ENCODE data around the gene JAZF1. TPM values are rescaled to one million over a fixed set of nuclear protein-coding genes. Genes with fewer than 3 reads are reported as not detected.

The JAZF1 gene
- total RNA-seq, 4 donors from 2014 or later = 4.7 to 8.1 (median 5.7) TPM

DNA sequence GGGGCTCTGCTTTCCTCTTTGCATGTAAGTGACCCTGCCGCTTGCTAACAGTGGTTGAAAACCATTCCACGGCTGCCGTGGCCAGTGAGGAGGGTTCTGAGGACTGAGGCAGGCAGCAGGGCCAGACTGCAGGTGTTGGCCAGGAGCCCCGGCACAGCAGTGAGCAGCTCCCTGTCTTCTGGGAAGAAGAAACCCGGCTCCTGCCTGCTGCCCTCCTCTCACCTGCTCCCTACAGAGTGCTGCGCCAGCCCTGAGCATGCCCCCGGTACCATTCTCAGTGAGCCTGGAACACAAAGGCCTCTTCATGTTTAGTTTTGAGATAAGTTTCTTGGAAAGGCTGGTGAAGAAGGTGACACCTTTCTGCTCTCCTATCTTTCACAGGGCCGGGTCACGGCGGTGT is 240.7 kb downstream of the JAZF1 start:
- DNase-seq (ENCODE audit: low spot score in 2 of 2) = no peak
- intact Hi-C loops (cut with DNase I; ENCODE audit: low total_unique reads) = no loop called here
- no peak overlapping the region for H3K4me3 ChIP-seq (ENCODE audit: low read depth, poor library complexity, severe bottlenecking)
- TF ChIP-seq, protein P1, sequence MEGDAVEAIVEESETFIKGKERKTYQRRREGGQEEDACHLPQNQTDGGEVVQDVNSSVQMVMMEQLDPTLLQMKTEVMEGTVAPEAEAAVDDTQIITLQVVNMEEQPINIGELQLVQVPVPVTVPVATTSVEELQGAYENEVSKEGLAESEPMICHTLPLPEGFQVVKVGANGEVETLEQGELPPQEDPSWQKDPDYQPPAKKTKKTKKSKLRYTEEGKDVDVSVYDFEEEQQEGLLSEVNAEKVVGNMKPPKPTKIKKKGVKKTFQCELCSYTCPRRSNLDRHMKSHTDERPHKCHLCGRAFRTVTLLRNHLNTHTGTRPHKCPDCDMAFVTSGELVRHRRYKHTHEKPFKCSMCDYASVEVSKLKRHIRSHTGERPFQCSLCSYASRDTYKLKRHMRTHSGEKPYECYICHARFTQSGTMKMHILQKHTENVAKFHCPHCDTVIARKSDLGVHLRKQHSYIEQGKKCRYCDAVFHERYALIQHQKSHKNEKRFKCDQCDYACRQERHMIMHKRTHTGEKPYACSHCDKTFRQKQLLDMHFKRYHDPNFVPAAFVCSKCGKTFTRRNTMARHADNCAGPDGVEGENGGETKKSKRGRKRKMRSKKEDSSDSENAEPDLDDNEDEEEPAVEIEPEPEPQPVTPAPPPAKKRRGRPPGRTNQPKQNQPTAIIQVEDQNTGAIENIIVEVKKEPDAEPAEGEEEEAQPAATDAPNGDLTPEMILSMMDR (IDR thresholded peaks at IDR 0.05) = no peak
- no peak for TF ChIP-seq POLR2A (IDR thresholded peaks at IDR 0.05)
- 95 to 98% methylated on average over 7 to 10 of the region's 10 CpGs for WGBS, 2 donors

DNA sequence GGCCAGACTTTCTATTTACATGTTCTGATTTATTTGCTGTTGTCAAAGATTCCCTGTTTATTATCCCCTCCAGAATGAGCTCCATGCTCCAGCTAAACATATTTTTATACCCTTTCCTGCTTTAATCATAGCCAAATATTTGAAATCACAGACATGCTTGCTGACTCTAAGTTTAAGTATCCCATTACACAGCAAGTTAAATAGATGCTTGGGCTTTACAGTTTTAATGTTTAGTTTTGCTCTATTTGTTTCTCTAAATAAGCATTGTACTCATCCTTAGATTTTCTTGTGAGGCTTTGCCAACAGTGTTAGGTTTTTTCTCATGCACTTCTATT is 243.9 kb downstream of the JAZF1 start:
- no peak overlapping the region for H3K4me3 ChIP-seq (ENCODE audit: low read depth, poor library complexity, severe bottlenecking)
- no peak for TF ChIP-seq POLR2A (IDR thresholded peaks at IDR 0.05)
- TF ChIP-seq, protein P1 (IDR thresholded peaks at IDR 0.05) = no peak
- intact Hi-C loops (cut with DNase I; ENCODE audit: low total_unique reads) = no loop called here
- DNase-seq (ENCODE audit: low spot score in 2 of 2) = no peak

DNA sequence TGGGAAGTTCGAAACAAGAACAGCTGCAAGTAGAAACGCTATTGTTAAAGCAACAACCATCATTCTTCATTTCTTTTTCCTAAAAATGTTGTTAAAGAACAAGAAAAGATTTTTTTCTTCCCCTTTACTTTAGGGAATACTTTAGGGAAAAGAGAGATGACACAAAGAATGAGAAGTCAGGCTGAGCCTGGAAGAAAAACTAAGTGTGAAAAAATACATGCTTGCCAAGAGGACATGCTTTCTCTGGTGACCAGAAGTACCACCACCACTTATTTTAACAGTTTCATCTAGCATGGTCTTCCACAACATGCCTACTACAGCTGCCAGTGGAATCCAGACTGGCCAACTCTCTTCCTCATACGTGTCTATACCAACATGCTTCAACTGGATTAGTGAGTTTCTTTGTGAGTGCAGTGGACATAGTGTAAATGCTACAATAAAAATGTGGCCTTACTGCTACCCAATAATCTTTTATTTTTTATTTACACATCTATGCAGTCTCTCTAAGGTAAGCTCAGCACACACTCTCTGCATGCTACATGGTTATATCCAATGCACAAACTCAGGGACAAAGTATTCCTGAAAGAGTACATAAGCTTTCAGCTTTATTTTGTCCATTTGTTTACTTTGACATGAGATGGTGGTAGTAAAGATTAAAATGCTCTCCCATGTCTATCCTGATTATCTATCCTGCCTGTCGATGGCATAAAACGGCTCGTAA is 244.4 kb downstream of the JAZF1 start:
- WGBS, 2 donors = 60 to 75% methylated on average over 6 of the region's 6 CpGs
- no peak for TF ChIP-seq POLR2A (IDR thresholded peaks at IDR 0.05)
- intact Hi-C loops (cut with DNase I; ENCODE audit: low total_unique reads) = no loop called here
- no peak overlapping the region for H3K4me3 ChIP-seq (ENCODE audit: low read depth, poor library complexity, severe bottlenecking)
- DNase-seq (ENCODE audit: low spot score in 2 of 2) = no peak

DNA sequence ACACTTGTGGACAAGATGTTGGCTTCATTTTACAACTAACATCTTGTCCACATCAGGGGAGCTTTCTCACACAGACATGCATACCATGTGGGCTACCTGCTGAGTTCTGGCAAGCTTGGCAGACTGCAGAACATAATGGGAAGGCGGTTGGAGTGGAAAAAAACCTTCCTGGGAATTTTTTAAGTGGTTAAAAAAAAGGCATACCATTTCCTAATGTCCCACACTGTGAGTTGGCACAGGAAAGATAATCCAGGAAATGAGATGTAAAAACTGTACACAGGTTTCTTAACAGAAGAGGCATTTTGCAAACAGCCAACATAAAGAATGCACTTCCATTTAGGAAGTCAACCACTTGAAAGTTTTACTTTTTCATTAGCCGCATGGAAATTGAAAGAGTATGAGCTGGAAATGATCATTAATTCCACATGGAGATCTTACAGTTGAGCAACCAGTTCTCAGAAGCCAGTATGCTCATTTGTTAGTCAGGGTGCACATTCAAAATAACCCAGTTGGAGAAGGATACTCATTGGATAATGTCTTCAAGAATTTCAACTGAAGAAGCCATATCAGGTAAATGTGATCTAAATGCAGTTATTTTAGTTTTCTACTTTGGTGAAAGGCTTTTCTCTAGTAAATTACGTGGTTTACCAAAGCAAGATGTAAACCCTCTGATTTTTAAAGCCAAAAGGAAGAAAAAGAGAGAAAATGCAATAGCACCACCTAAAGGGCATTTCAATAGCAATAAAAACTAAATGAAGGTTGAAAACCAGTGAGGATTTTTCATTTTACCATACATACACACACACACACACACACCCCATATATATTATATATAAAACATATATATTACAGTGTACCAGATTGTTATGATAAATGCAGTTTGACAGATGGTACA is 246.7 kb downstream of the JAZF1 start:
- intact Hi-C loops (cut with DNase I; ENCODE audit: low total_unique reads) = no loop called here
- 72 to 74% methylated on average over 3 of the region's 3 CpGs for WGBS, 2 donors
- H3K4me3 ChIP-seq (ENCODE audit: low read depth, poor library complexity, severe bottlenecking) = no peak overlapping the region
- no peak for DNase-seq (ENCODE audit: low spot score in 2 of 2)
- TF ChIP-seq, protein P1 (IDR thresholded peaks at IDR 0.05) = no peak
- TF ChIP-seq POLR2A (IDR thresholded peaks at IDR 0.05) = no peak

DNA sequence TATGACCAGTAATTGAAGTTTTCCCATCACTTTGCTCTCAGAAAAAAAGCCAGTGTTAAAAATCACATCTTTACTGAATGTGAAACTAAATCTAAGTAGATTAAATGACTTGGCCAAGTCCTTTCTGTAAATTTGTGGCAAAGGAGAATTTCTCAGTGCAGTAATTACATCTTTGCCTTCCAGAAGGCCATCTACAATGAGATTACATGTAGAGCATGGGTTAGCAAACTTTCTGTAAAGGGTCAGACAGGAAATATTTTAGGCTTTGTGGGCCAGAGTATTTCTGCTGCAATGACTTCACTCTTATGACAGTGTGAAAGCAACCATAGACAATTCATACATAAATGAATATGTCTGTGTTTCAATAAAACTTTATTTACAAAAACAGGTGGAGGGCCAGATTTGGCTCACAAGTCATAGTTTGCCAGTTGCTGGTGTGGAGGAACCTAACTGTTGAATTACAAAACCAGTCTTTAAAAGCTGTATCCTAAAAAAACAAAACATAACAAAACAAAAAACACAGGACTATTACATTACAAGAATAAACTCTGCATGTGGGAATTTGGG is 249.6 kb downstream of the JAZF1 start:
- intact Hi-C loops (cut with DNase I; ENCODE audit: low total_unique reads) = no loop called here
- TF ChIP-seq, protein P1 (IDR thresholded peaks at IDR 0.05) = no peak
- no peak for TF ChIP-seq POLR2A (IDR thresholded peaks at IDR 0.05)
- no peak overlapping the region for H3K4me3 ChIP-seq (ENCODE audit: low read depth, poor library complexity, severe bottlenecking)
- DNase-seq (ENCODE audit: low spot score in 2 of 2) = no peak

DNA sequence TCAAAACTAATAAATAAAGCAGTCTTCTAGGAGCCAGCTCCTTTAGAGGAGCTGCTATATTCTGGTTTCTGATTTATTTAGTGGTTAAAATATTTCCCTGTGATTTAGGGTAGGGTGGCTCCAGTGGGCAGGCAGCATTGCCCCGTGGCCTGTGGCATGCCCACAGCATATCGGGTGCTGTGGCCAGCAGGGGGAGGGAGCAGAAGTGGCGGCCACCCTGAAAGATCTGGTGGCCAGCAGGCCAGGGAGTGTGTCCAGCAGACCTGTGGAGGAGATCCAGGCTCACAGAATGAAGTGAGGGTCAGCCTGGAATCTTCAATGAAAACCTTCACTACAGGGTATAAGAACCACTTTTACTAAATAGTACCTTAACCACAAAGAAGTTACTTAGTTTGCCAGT is 251.5 kb downstream of the JAZF1 start:
- intact Hi-C loops (cut with DNase I; ENCODE audit: low total_unique reads) = loop anchor here (10.0 kb wide), 1 partner anchor 266 kb away; no protein-coding TSS in a partner anchor
- TF ChIP-seq, protein P1 (IDR thresholded peaks at IDR 0.05) = no peak
- TF ChIP-seq POLR2A (IDR thresholded peaks at IDR 0.05) = no peak

More for the DNA sequence above, 251.5 kb downstream of the JAZF1 start:
- DNase-seq (ENCODE audit: low spot score in 2 of 2) = no peak
- no peak overlapping the region for H3K4me3 ChIP-seq (ENCODE audit: low read depth, poor library complexity, severe bottlenecking)
- 80 to 81% methylated on average over 3 of the region's 3 CpGs for WGBS, 2 donors
